ENCODE data around the gene NUPR1.
"Not testable (repeated sequence)": the region's sequence is repeated elsewhere in the genome, so short reads cannot be mapped to it uniquely, and the experiment has no call there.

NUPR1 gene

DNA sequence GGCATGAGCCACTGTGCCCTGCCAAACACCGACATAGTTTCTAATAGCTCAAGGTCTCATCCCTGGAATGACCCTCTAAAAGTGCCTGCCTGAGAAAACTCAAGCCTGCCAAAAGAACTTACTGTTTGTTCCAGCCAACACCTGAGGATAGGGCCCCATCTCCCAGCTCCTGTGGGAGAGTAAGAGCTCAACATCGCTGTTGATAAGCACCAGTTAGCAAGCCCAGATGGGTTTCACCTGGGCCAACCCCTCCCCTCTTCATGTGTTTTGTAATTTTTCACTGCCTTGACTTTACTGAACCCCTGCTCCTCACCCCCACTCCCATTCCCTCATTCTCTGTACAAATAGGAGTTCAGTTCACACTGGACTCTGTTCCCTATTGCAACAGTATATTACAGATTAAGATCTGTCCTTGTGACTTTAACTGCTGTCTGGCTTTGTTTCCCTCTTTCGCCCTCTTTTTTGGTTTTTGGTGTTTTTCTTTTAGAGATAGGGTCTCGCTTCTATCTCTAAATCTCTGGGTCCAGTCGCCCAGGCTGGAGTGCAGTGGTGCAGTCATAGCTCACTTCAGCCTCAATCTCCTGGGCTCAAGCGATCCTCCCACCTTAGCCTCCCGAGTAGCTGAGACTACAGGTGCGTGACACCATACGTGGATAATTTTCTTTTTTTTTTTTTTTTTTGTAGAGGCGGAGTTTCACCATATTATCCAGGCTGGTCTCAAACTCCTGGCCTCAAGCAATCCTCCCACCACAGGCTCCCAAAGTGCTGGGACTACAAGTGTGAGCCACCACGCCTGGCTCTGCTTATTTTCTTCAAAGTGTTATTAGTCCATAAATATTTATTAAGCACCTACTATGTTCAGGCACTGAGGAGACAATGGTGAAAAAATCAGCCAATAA lies 12.3 kb downstream of the NUPR1 start:
- DNase-seq, result no peak

DNA sequence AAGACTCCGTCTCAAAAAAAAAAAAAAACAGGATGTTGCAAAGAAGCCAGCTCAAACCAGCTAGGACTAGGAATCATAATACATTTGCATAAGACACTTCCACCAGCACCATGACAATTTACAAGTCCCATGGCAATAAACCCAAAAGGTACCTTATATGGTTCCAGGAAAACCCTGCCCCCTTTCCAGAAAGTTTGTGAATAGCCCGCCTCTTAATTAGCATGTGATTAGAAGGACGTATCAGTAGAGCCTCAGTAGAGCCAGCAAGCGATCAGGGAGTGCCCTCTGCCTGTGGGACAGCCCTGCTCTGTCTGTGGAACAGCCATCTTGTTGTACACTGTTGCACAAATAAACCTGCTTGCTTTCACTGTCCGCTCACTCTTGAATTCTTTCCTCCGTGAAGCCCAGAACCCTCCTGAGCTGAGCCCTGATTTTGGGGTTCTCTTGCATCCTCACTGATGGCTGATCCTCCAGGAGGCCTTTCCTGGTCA lies 14.0 kb downstream of the NUPR1 start:
- DNase-seq, result no peak

DNA sequence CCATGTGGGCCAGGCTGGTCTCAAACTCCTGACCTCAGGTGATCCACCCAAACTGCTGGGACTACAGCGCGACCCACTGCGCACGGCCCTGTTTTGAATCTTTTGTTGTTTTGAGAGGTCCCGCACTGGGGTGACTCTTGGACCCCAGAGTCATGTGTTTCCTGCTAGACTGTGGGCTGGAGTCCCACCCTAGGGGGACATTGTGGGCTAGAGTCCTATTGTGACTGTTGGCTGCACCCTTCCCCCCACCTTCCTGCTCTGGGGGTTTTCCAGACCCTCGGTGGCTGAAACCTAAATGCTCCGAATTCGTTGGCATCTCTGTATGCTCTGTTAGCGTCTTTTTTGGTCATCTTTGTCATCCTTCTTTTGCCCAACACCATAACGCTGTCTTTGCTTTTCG lies 16.0 kb downstream of the NUPR1 start:
- DNase-seq, result no peak

DNA sequence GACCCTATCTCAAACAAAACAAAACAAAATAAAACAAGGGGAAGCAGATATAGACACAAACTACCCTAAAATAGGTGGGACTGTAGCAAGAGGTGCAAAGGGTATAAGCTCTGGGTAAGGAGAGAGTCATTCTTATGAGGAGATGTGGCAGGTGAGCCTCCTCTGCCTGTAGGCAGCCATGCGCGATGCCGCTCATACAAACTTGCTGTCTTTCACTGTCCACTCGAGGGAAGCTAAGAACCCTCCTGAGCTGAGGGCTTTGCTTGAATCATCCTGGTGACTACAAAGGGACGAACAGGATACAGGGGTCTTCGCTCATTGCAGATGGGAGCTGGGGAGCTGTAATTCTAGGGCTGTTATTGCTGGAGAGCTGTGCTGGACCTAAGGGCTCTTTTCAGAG lies 17.3 kb downstream of the NUPR1 start:
- no peak for DNase-seq

DNA sequence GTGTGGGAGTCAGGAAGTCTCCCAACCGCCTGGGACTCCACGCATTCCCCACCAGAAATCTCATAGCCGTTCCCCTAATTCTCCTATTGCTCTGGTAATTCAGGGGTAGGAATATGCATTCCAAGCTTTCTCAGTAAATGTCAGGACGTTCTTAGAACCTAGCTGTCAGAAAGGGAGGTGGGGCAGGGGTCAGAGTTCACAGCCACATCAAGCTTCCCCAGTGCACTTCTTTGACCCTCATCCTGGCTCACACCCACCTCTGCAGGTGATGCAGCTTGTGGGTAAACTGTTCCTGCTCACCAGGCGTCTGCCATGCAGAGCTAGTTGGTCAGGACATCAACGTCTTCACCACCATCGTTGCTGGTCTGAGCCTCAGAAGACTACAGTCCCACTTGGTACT lies 18.1 kb downstream of the NUPR1 start:
- no peak for DNase-seq

DNA sequence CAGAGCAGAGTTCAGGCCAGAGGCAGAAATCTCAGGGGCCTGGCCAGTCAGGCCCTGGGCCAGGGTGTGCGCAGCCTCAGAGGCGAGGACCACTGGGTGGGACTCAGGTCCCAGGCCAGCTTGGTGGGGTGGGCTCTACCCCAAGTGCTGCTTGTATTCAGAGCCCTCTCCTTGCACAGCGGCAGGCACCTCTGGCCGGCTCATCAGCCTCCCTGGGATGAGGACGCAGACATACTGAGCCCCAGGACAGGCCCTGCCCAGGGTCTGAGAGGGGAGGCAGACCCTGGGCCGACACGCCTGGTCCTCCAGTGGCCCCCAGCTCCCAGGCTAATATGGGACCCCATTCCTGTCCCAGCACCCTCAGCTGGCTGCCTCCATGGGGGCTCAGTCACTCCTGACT lies 24.5 kb downstream of the NUPR1 start:
- DNase-seq, result no peak

DNA sequence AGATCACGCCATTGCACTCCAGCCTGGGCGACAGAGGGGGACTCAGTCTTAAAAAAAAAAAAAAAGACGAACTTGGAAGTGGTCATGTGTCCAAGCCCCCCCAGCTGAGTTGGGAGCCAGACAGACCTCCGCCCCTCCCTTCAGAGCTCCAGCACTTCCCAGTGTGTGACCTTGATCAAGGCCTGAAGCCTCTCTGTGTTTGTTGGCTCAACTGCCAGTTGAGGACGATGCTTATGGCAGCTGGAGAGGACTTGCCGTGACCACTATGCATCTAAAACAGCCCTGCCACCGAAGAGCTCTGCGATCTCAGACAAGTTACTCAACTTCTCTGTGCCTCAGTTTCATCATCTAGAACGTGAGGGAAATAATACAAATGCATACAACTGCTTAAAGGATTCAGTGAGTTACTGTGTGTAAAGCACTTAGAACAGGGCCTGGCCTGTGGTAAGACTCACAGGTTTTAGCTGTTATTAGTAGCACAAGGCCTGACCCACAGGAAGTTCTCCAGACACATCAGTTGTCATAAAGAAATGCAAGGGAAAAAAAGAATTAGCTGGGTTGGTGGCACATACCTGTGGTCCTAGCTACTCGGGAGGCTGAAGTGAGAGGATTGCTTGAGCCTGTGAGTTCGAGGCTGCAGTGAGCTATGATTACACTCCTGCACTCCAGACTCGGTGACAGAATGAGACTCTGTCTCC lies 25.1 kb downstream of the NUPR1 start:
- DNase-seq, result no peak

DNA sequence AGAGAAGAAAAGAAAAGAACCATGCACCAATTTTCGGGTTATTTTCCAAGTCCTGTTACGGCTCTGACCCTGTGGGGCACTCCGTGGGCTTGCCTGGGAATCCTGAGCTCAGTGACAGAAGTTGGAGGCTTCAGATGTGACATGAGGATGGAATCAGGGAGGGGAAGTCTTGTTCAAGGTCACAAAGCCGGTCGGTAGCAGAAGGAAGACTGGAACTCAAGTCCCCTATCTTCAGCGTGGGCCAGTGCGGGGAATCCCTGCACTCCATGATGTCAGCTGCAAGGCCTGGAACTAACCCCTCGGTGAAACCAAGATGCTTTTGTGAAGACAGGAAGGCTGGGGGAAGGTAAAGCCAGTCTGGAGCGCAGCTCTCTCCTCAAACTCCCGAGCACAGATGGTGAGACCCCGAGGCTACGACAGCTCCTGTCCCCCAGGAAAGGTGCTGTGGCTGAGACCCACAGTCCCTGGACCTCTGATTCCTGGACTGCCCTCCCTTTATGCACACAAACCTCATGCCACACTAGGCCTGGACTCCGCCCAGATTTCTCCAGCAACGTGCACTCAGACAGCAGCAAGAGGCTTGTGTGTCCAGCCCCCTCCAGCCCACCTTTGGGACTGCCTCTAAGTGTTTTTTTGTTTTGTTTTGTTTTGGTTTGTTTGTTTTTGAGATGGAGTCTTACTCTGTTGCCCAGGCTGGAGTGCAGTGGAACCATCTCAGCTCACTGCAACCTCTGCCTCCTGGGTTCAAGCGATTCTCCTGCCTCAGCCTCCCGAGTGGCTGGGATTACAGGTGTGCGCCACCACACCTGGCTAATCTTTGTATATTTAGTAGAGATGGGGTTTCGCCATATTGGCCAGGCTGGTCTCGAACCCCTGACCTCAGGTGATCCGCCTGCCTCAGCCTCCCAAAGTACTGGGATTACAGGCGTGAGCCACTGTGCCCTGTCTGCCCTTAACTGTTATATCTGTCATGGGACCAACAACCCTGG lies 26.7 kb downstream of the NUPR1 start:
- DNase-seq, result no peak

DNA sequence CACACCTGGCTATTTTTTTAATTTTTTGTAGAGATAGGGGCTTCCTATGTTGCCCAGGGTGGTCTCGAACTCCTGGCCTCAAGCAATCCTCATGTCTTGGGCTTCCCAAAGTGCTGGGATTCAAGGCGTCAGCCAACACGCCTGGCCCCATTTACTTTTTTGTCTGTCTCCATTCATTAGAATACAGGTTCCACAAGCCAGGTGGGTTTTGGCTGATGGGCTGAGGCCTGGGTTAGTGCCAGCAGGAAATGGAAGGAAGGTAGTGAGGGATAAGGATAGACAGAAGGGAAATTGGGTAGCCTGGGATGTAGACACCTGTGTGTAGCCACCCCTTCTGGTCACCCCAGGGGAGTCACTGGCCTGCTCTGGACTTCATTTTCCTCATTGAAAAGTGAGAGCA lies 27.7 kb downstream of the NUPR1 start:
- no peak for DNase-seq

DNA sequence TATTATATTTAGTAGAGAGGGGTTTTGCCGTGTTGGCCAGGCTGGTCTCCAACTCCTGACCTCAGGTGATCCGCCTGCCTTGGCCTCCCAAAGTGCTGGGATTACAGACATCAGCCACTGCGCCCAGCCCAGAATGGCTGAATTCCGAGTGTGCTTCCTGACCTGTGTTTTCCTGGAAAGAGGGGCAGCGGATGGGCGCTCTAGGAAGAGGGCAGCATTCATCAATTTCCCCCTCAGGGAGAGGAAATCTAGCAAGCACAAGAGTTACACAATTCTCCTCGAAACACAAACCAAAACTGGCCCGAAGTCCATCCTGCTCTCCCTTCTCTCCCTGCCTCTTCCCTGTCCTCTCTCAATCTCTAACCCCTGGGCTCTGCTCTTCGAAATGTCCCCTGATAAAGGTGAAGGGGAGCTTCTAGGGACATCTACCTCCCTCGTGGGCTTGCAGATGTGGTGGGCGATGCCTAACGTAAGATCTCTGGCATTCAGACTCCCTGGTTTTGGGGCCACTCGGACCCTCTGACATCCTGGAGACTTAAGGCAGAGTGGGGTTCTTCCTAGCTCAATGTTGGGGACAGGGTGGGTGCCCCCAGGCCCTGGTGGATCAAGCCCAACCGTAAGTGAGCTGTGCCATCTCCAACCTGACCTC lies 33.2 kb downstream of the NUPR1 start:
- DNase-seq, result no peak

DNA sequence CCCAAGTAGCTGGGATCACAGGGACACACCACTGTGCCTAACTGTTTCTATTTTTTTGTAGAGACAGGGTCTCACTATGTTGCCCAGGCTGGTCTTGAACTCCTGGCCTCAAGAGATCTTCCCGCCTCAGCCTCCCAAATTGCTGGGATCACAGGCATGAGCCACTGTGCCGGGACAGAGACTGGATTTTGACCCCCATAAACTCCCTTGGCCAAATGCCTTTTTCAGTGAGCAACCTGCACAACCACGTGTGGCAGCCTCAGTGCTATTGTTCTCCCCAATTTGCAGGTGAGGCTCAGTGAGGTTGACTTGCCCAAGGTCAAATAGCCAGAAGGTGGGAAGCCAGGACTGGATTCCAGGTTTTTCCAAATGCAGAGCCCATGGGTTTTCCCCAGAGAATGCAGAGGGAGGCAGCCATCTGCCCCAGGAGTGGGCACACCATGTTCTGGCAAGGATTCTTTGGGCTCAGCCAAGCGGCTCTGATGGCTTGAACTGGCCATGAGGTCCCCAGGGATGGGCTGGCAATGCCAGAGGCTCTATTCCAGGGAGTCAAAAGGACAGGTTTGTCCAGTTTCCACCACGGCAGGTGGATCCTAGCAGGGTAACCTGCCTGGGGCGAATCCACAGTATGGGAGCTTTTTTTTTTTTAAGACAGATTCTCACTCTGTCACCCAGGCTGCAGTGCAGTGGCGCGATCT lies 33.9 kb downstream of the NUPR1 start:
- DNase-seq, result no peak

DNA sequence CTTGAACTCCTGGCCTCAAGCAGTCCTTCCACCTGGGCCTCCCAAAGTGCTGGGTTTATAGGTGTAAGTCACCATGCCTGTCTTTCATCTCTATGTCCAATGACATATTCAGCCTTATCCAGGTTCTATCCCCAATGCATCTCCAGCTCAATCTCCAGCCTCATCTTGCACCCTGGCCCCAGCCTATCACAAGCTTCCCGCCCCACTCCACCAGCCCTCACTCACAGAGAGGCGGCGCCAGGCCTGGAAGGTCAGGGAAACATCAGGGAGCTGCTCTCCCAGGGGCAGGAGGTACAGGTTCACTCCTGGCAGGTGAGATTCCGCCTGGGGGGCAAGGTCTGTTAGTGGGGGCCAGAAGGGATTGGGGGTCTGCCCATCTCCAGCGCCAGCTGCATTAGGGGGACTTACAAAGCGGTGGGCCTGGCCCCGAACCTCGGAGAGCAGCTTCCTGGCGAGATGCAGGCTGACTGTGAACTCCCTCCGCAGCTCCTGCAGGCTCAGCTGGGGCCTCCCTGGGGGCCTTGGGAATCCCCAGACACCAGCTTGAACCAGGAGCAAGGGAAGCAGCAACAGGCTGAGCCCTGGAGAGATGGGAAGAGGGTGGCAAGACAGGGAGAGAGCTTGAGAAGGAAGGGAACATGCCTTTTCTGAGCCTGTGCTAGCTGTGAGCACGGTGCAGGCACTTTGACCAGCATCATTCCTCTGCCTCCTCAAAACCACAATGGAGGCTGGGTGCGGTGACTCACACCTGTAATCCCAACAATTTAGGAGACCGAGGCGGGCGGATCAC lies 35.1 kb downstream of the NUPR1 start:
- DNase-seq, result no peak

DNA sequence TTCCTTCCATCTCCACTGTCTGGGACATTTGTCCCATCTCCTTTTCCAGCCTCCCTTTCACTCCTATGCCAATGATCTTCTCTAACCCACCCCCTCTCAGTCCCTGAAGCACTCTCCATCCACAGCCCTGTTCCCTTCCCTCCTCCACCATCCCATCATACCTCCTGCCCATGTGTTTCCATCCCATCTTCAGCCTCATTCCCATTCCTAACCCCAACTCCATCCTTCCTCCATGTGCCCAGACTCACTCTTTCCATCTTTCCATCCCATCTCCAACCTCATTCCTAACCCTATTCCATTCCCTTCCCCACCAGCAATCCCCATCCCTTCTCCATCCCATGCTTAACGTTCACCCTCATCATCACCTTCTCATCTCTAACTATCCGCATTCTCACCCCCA lies 36.5 kb downstream of the NUPR1 start:
- no peak for DNase-seq

DNA sequence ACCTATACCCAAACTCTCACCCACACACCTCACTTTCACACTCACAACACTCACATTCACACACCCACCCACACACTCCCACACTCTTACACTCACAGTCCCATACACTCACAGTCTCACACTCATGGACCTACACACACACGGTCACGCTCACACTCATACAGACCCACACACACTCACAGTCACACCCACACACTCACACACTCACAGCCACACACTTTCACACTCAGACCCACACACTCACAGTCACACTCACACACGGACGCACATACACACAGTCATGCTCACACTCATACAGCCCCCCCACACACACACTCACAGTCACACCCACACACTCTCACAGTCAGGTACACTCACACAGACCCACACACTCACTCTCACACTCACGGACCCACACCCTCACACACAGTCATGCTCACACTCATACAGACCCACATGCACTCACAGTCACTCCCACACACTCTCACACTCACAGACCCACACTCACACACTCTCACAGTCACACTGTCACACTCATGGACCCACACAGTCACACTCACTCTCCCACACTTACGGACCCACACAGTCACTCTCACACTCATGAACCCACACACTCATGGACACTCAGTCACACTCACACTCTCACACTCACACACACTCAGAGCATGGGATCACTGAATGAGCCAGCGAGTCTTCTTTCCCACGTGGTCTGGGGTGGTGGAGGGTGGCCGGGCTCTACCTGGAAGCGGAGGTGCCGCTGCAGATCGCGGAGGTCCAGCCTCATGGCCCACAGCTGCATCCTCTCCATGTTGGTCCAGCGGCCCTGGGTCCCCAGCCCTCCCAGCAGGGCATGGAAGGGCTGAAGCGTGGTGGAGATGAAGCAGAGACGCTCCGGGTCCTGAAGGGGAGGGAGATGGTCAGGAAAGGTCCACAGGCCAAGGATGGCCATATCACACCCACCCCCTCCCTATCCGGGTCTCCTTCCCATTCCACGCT lies 37.2 kb downstream of the NUPR1 start:
- DNase-seq, result no peak

DNA sequence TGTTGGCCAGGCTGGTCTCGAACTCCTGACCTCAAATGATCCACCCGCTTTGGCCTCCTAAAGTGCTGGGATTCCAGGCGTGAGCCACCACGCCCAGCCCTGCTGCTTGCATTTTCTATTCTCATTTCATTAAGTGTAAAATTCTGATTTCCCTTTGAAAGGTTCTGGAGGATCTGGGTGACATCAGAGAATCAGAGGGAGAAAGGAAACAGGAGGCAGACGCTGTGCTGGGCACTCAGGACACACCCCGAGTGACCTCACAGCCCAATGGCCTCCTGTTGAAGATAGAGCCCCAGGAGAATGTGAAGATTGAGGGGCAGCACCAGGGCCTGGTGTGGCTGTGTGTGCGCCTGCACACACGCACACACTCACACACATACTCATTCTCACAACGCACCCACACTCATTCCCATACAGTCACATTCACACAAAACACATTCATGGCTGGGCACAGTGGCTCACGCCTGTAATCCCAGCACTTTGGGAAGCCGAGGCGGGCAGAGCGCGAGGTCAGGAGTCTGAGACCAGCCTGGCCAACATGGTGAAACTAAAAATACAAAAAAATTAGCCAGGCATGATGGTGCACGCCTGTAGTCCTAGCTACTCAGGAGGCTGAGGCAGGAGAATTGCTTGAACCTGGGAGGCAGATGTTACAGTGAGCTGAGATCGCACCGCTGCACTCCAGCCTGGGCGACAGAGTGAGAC lies 38.1 kb downstream of the NUPR1 start:
- DNase-seq, result not testable (repeated sequence)

DNA sequence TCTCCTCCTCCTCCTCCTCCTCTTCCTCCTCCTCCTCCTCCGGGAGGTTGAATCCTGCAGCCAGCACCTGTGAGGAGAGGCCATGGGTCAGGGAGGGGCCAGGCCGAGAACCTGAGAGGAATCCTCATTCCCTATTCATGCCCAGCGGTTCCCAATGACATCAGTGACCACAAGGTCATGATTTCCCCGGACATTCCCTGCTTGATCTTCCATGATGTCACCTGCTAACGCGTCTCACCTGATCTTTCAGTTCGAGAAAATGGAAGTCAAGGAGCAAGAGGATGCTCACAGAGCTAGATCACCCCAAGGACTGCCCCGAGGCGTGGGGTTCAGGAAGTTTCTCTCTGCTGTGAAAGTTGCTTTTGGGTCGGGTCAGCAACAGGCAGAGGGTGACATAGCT lies 38.9 kb downstream of the NUPR1 start:
- DNase-seq, result no peak

DNA sequence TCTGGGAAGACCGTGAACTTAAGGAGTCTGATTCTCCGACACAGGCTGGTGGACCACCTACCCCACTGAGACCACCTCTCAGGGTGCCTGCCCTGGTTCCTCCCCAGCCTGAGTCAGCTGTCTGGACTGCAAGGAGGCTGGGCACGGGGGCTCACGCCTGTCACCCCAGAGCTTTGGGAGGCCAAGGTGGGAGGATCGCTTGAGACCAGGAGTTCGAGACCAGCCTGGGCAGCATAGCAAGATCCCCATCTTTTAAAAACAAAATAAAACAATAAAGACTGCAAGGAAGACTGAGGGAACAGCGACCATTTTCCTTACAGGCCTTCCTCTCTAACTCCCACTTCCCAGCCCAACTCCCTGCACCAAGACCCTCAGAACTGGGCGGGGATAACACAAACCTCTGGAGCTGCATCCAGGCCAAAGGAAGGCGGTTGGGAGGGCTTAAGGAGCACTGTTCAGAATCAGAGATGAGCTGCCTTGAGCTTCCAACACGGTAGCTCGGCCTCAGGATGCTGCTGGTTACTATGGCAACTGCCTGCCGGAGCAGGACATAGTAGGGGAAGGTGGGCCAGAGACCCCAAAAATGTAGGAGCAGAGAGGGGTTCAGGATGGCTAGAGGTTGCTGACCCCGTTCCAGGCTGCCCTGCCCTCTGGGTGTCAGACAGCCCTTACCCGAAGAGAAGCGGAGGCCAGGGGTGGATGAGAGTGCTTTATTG lies 40.0 kb downstream of the NUPR1 start:
- DNase-seq, result no peak

DNA sequence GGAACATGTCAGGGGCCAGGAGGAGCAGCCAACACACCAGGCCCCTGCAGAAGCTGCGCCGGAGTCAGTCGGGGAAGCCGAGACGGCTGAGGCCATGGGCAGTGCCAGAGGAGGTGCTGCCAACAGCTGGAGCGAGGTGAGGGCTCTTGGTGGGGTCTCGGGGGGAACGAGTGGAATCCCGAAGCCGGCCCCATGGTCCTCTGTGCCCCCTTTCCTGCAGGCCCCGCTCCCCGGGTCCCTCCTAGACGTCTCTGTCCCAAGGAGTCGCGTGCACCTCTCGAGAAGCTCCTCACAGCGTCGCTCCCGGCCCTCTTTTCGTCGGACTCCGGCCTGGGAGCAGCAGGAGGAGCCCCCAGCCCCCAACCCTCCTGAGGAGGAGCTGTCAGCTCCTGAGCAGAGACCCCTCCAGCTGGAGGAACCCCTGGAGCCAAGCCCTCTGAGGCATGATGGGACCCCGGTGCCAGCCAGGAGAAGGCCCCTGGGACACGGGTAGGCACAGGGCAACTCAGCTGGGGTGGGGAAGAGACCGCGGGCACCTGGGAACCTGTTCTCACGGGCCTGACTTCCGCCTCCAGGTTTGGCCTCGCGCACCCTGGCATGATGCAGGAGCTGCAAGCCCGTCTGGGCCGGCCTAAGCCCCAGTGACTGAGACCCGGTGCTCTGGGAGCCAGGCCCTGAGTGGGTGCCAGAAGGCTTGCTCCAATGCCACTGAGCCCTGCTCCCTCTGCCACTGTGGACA lies 40.7 kb downstream of the NUPR1 start:
- no peak for DNase-seq
